Ishikawa (cell line): ENCODE data around the gene KDM1A.

Experiments used
- CEBPB ChIP-seq: IDR thresholded peaks from 2 replicates; pipeline ENCODE4 v1.6.1; 2012
- CREB1 ChIP-seq: IDR thresholded peaks from 2 replicates; pipeline ENCODE4 v1.6.1; 2012; ENCODE audit warnings: low read depth
- EGR1 ChIP-seq: IDR thresholded peaks from 2 replicates; pipeline ENCODE4 v1.6.1; 2012
- EP300 ChIP-seq: IDR thresholded peaks from 2 replicates; pipeline ENCODE4 v1.6.1; 2012; ENCODE audit warnings: borderline replicate concordance
- FOXM1 ChIP-seq: IDR thresholded peaks from 2 replicates; pipeline ENCODE4 v1.6.1; 2012; ENCODE audit warnings: low read depth, borderline replicate concordance
- NFIC ChIP-seq: IDR thresholded peaks from 2 replicates; pipeline ENCODE4 v1.6.1; 2012
- RAD21 ChIP-seq: IDR thresholded peaks from 2 replicates; pipeline ENCODE4 v1.6.1; 2012; ENCODE audit warnings: low read depth
- TAF1 ChIP-seq: IDR thresholded peaks from 2 replicates; pipeline ENCODE4 v1.6.1; 2012; ENCODE audit warnings: low read depth, mild to moderate bottlenecking
- TCF12 ChIP-seq: IDR thresholded peaks from 2 replicates; pipeline ENCODE4 v1.6.1; 2012; ENCODE audit warnings: low read depth
- TEAD4 ChIP-seq: IDR thresholded peaks from 2 replicates; pipeline ENCODE4 v1.6.1; 2012
- YY1 ChIP-seq: IDR thresholded peaks from 2 replicates; pipeline ENCODE4 v1.6.1; 2012; ENCODE audit warnings: low read depth
- ZBTB7A ChIP-seq: IDR thresholded peaks from 2 replicates; pipeline ENCODE4 v1.6.1; 2012; ENCODE audit warnings: low read depth
- TF ChIP-seq, protein P1 (sequence below): IDR thresholded peaks from 2 replicates; pipeline ENCODE4 v1.6.1; 2012
- TF ChIP-seq, protein P2 (sequence below): IDR thresholded peaks from 2 replicates; pipeline ENCODE4 v1.6.1; 2012; ENCODE audit warnings: low read depth, mild to moderate bottlenecking
- TF ChIP-seq, protein P3 (sequence below): IDR thresholded peaks from 2 replicates; pipeline ENCODE4 v1.6.1; 2012

The KDM1A gene

DNA sequence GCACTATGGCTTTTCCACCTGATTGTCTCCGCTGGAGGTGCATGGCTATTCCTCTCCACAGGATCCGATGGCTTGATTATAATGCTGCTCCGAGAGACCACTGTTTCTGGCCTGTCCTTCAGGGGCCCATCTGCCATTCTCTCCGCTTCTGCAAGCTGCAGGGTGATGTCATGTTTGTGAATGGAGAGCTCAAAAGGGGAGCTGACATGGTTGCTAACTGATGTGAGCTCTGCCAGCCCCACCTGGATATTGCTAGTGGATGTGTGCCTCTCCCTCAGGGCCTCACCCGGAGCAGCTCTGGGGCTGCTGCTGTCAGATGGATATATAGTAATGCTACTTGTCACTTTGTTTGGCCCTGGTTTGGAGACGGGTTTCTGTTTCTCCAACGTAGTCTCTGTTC is 72.3 kb downstream of the KDM1A start:
- TF ChIP-seq TCF12 (no peak), ZBTB7A (no peak), TEAD4 (no peak), YY1 (no peak), EP300 (no peak), FOXM1 (no peak), CEBPB (no peak), RAD21 (no peak), TAF1 (no peak), CREB1 (no peak), NFIC (no peak), EGR1 (no peak)
- TF ChIP-seq, protein P1, sequence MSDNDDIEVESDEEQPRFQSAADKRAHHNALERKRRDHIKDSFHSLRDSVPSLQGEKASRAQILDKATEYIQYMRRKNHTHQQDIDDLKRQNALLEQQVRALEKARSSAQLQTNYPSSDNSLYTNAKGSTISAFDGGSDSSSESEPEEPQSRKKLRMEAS, result no peak
- TF ChIP-seq, protein P2, sequence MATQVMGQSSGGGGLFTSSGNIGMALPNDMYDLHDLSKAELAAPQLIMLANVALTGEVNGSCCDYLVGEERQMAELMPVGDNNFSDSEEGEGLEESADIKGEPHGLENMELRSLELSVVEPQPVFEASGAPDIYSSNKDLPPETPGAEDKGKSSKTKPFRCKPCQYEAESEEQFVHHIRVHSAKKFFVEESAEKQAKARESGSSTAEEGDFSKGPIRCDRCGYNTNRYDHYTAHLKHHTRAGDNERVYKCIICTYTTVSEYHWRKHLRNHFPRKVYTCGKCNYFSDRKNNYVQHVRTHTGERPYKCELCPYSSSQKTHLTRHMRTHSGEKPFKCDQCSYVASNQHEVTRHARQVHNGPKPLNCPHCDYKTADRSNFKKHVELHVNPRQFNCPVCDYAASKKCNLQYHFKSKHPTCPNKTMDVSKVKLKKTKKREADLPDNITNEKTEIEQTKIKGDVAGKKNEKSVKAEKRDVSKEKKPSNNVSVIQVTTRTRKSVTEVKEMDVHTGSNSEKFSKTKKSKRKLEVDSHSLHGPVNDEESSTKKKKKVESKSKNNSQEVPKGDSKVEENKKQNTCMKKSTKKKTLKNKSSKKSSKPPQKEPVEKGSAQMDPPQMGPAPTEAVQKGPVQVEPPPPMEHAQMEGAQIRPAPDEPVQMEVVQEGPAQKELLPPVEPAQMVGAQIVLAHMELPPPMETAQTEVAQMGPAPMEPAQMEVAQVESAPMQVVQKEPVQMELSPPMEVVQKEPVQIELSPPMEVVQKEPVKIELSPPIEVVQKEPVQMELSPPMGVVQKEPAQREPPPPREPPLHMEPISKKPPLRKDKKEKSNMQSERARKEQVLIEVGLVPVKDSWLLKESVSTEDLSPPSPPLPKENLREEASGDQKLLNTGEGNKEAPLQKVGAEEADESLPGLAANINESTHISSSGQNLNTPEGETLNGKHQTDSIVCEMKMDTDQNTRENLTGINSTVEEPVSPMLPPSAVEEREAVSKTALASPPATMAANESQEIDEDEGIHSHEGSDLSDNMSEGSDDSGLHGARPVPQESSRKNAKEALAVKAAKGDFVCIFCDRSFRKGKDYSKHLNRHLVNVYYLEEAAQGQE, result no peak
- TF ChIP-seq, protein P3, sequence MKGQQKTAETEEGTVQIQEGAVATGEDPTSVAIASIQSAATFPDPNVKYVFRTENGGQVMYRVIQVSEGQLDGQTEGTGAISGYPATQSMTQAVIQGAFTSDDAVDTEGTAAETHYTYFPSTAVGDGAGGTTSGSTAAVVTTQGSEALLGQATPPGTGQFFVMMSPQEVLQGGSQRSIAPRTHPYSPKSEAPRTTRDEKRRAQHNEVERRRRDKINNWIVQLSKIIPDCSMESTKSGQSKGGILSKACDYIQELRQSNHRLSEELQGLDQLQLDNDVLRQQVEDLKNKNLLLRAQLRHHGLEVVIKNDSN, result no peak

DNA sequence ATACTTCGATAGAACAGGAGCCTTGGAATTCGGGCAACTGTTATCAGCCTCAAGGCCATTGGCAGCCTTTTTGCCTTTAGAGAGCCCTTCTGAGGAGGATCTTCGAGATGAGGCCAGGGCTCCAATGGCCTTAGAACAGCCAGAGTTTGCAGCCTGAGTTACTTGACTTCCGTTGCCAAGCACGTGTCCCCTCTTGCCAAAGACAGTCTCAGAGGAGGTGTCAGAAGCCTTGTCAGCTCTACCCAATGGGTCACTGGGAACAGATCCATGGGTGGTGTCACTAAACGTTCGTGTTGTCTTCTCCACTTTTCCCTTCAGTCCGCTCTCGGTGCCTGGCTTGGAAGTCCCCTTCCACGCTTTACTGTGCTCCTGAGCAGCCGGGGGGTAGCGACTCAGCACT is 73.2 kb downstream of the KDM1A start:
- TF ChIP-seq RAD21 (no peak), YY1 (no peak), CREB1 (no peak), EP300 (no peak), EGR1 (no peak), TCF12 (no peak), NFIC (no peak), FOXM1 (no peak), TAF1 (no peak), ZBTB7A (no peak), TEAD4 (no peak), CEBPB (no peak)
- TF ChIP-seq, protein P3, result no peak
- TF ChIP-seq, protein P1, result no peak
- TF ChIP-seq, protein P2, result no peak

DNA sequence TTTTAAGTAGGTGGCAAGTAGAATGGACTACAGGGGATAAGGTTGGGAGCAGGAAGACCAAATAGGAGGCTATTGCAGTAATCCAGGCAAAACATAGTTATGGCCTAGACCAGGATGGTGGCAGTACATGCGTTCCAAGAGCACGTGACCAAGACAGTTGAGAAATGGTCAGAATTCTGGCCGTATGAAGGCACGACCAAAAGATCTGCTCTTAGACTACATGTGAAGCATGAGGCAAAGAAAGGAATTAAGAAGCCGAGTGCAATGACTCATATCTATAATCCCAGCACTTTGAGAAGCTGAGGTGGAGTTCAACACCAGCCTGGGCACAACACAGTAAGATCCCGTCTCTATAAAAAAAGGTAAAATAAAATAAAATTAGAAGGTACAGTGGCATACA is 78.0 kb downstream of the KDM1A start:
- TF ChIP-seq FOXM1 (no peak), CEBPB (no peak), RAD21 (no peak), TCF12 (no peak), EGR1 (no peak), ZBTB7A (no peak), EP300 (no peak), NFIC (no peak), CREB1 (no peak), TAF1 (no peak), TEAD4 (no peak), YY1 (no peak)
- TF ChIP-seq, protein P1, result no peak
- TF ChIP-seq, protein P2, result no peak
- TF ChIP-seq, protein P3, result no peak

DNA sequence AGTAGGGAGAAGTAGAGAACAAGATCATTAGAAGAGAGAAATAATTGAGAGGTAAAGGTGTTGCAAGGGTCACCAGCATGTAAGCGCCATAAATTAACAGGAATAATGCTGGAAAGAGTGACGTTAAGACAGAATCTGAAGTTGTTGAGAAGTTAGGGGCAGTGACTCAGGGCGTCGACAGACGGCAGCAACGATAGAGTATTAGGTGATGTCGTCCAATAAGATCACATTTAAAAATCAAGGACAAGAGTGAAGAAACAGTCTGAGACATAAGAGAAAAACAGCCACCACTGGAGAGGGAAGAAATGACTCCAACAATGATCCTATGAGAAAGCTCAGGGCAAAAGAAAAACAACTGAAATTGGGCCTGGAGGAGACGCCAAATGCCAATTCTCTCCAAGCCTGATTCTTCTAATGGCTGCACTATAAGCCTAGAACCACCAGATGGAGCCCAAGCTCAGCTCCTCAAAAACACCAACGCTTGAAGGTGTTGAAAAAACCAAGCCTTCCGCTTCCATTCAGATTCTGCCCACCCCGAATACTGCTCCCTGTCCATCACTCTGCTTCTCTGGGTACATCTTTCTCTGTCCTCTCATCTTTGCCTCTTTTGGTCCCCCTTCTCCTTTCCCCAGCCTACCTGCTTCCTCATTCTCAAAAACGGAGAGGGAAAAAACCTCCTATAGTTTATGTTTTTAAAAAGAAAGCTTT is 79.3 kb downstream of the KDM1A start:
- 0 out of 2 replicates have a peak, but pooled peaks have one; percentile 8 for TF ChIP-seq NFIC
- TF ChIP-seq RAD21, result peak; percentile 95
- no peak for TF ChIP-seq TCF12
